Measurements from ENCODE around the gene EMP3. TPM values are rescaled to one million over a fixed set of nuclear protein-coding genes. Genes with fewer than 3 reads are reported as not detected.
"Not testable (repeated sequence)": the region's sequence is repeated elsewhere in the genome, so short reads cannot be mapped to it uniquely, and the experiment has no call there.

Gene EMP3
- total RNA-seq, 1 donor from 2014 or later = 6.5 TPM

GRCh38 chr19:48315712-48316111 lies 9.6 kb upstream of the EMP3 start:
- no peak for DNase-seq
- Mint-ChIP-seq H3K4me1 (ENCODE audit: low read depth, unreplicated experiment) (no peaks in the 10 kb centered on the region), H3K27ac (ENCODE audit: unreplicated experiment) (no peak overlapping the region), H3K36me3 (ENCODE audit: unreplicated experiment) (no peaks in the 10 kb centered on the region), H3K4me3 (ENCODE audit: unreplicated experiment) (no peak overlapping the region), H3K9me3 (ENCODE audit: unreplicated experiment) (no peaks in the 10 kb centered on the region), H3K27me3 (ENCODE audit: unreplicated experiment) (peaks cover 1% of the 10 kb centered on the region)
- TF ChIP-seq CTCF (IDR thresholded peaks at IDR 0.05; ENCODE audit: partially characterized antibody, unreplicated experiment) = no peak

GRCh38 chr19:48317708-48317960 lies 7.7 kb upstream of the EMP3 start:
- not testable (repeated sequence) for H3K9me3 Mint-ChIP-seq (ENCODE audit: unreplicated experiment); H3K27ac Mint-ChIP-seq (ENCODE audit: unreplicated experiment); H3K27me3 Mint-ChIP-seq (ENCODE audit: unreplicated experiment); H3K36me3 Mint-ChIP-seq (ENCODE audit: unreplicated experiment); H3K4me1 Mint-ChIP-seq (ENCODE audit: low read depth, unreplicated experiment); DNase-seq; H3K4me3 Mint-ChIP-seq (ENCODE audit: unreplicated experiment)

GRCh38 chr19:48318286-48318987 lies 6.9 kb upstream of the EMP3 start:
- Mint-ChIP-seq H3K27me3 (ENCODE audit: unreplicated experiment) (peaks cover 7% of the 10 kb centered on the region), H3K9me3 (ENCODE audit: unreplicated experiment) (peaks cover 5% of the 10 kb centered on the region), H3K27ac (ENCODE audit: unreplicated experiment) (no peak overlapping the region), H3K36me3 (ENCODE audit: unreplicated experiment) (no peaks in the 10 kb centered on the region), H3K4me3 (ENCODE audit: unreplicated experiment) (no peak overlapping the region), H3K4me1 (ENCODE audit: low read depth, unreplicated experiment) (no peaks in the 10 kb centered on the region)
- TF ChIP-seq CTCF (IDR thresholded peaks at IDR 0.05; ENCODE audit: partially characterized antibody, unreplicated experiment) = no peak
- no peak for DNase-seq

- no peak overlapping the region for H3K27ac Mint-ChIP-seq (ENCODE audit: unreplicated experiment)
Measured at GRCh38 chr19:48319647-48320541, 5.5 kb upstream of the EMP3 start.

GRCh38 chr19:48321372-48321621 lies 4.1 kb upstream of the EMP3 start:
- Mint-ChIP-seq H3K36me3 (ENCODE audit: unreplicated experiment) (no peaks in the 10 kb centered on the region), H3K27me3 (ENCODE audit: unreplicated experiment) (peaks cover 7% of the 10 kb centered on the region), H3K9me3 (ENCODE audit: unreplicated experiment) (peaks cover 6% of the 10 kb centered on the region), H3K4me1 (ENCODE audit: low read depth, unreplicated experiment) (no peaks in the 10 kb centered on the region), H3K4me3 (ENCODE audit: unreplicated experiment) (peak overlapping the region; percentile 89), H3K27ac (ENCODE audit: unreplicated experiment) (peak overlapping the region; percentile 88)
- DNase-seq = peak; percentile 96
- no peak for TF ChIP-seq CTCF (IDR thresholded peaks at IDR 0.05; ENCODE audit: partially characterized antibody, unreplicated experiment)

More at GRCh38 chr19:48319647-48320541, 5.5 kb upstream of the EMP3 start:
- peak; percentile 75 for TF ChIP-seq CTCF (IDR thresholded peaks at IDR 0.05; ENCODE audit: partially characterized antibody, unreplicated experiment)
- peak; percentile 89 for DNase-seq
- H3K9me3 Mint-ChIP-seq (ENCODE audit: unreplicated experiment) = peaks cover 6% of the 10 kb centered on the region
- H3K36me3 Mint-ChIP-seq (ENCODE audit: unreplicated experiment) = no peaks in the 10 kb centered on the region
- no peaks in the 10 kb centered on the region for H3K4me1 Mint-ChIP-seq (ENCODE audit: low read depth, unreplicated experiment)
- H3K4me3 Mint-ChIP-seq (ENCODE audit: unreplicated experiment) = no peak overlapping the region
- peaks cover 7% of the 10 kb centered on the region for H3K27me3 Mint-ChIP-seq (ENCODE audit: unreplicated experiment)
